HG03060 (cell line): ENCODE measurements around the gene ARRDC4.

Experiments
- ATAC-seq: cut with Tn5 transposase; IDR thresholded peaks from one replicate; pipeline ENCODE4 v1.9.1; 2021; ENCODE audit warnings: low read depth, moderate number of reproducible peaks; ENCODE audit not compliant: unreplicated experiment

ARRDC4 gene

GRCh38 chr15:97960364-97961066, at the start of gene ARRDC4:
TSS of gene ARRDC4 (plus strand) at chr15:97960703. CDS start at chr15:97960862, 159 bp downstream.
- ATAC-seq, result no peak

- ATAC-seq, result no peak
Observed at GRCh38 chr15:97914711-97915110, 45.8 kb upstream of the ARRDC4 start.

- no peak for ATAC-seq
Observed at GRCh38 chr15:97915261-97915660, 45.2 kb upstream of the ARRDC4 start.

GRCh38 chr15:97921296-97921865, 39.1 kb upstream of the ARRDC4 start:
- no peak for ATAC-seq

- no peak for ATAC-seq
Observed at GRCh38 chr15:97929456-97930229, 30.9 kb upstream of the ARRDC4 start.

- ATAC-seq, result no peak
Observed at GRCh38 chr15:97930230-97930629, 30.3 kb upstream of the ARRDC4 start.

GRCh38 chr15:97931314-97931713, 29.2 kb upstream of the ARRDC4 start:
- ATAC-seq, result no peak

GRCh38 chr15:97933589-97933988, 26.9 kb upstream of the ARRDC4 start:
- ATAC-seq, result no peak

- no peak for ATAC-seq
Observed at GRCh38 chr15:97940993-97941392, 19.5 kb upstream of the ARRDC4 start.

- no peak for ATAC-seq
Observed at GRCh38 chr15:97941572-97941971, 18.9 kb upstream of the ARRDC4 start.

- ATAC-seq, result no peak
Observed at GRCh38 chr15:97944724-97945123, 15.8 kb upstream of the ARRDC4 start.

GRCh38 chr15:97947465-97948260, 12.8 kb upstream of the ARRDC4 start:
- no peak for ATAC-seq

- no peak for ATAC-seq
Observed at GRCh38 chr15:97953254-97953653, 7.2 kb upstream of the ARRDC4 start.

GRCh38 chr15:97953748-97954147, 6.8 kb upstream of the ARRDC4 start:
- ATAC-seq, result no peak

GRCh38 chr15:97955035-97955434, 5.5 kb upstream of the ARRDC4 start:
- ATAC-seq, result no peak

GRCh38 chr15:97955529-97955928, 5.0 kb upstream of the ARRDC4 start:
- ATAC-seq, result no peak

- ATAC-seq, result no peak
Observed at GRCh38 chr15:97959724-97960363, 659 bp upstream of the ARRDC4 start.

GRCh38 chr15:97961067-97961954, 808 bp downstream of the ARRDC4 start:
- ATAC-seq, result no peak

- no peak for ATAC-seq
Observed at GRCh38 chr15:97962263-97962662, 1.8 kb downstream of the ARRDC4 start.
